ENCODE data around the gene FAM171A1. TPM values are rescaled to one million over a fixed set of nuclear protein-coding genes. Genes with fewer than 3 reads are reported as not detected.

The FAM171A1 gene
- total RNA-seq, 2 donors from 2014 or later = 2.7 to 8.0 TPM

DNA sequence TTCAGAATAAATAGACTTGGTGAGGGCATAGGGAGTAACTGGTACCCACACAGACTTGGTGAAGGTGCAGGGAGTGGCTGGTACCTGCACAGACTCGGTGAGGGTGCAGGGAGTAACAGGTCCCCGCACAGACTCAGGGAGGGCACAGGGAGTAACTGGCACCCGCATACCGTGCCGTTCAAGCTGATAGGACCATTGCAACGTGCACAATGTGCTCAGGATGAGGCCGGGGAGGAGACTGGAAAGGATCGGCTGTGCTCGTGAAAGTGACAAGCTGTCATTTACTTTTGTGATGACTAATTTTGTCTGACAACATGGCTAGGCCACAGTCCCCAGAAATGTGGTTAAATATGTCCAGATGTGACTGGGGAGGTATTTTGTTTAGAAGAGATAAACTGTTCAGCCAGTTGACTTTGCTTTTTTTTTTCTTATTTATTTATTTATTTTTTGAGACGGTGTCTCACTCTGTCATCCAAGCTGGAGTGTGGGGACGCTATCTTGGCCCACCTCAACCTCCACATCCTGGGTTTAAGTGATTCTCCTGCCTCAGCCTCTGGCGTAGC lies 126.4 kb downstream of the FAM171A1 start:
- DNase-seq (no peak), ATAC-seq (no peak)
- Mint-ChIP-seq H3K4me3 (no peak overlapping the region), H3K4me1 (peaks cover 9% of the 10 kb centered on the region), H3K27ac (no peak overlapping the region), H3K36me3 (ENCODE audit: low read depth) (peaks cover 4% of the 10 kb centered on the region), H3K27me3 (no peaks in the 10 kb centered on the region)
- H3K9me3 ChIP-seq (ENCODE audit: control insufficient read depth, low read length, poor library complexity, severe bottlenecking) = no peaks in the 10 kb centered on the region

DNA sequence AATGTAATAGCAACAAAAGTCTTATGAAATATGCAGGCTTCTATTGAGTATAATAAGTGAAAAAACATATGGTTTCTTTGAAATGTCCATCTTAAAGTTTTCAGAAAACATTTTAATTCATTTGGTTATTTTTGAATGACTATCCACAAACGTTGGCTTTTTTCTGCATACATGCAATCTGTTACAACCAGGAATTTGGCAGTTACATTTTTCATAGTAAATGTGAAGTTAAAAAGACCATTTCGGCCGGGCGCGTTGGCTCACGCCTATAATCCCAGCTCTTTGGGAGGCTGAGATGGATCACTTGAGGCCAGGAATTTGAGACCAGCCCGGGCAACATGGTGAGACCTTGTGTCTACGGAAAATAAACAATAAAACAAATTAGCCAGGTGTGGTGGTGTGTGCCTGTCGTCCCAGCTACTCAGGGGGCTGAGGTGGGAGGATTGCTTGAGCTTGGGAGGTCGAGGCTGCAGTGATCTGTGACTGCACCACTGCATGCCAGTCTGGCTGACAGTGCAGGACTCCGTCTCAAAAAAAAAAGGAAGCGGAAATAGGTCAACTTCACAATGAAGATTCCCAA lies 128.7 kb downstream of the FAM171A1 start:
- no peak overlapping the region for H3K4me3 Mint-ChIP-seq
- DNase-seq (no peak), ATAC-seq (no peak)
- no peaks in the 10 kb centered on the region for H3K27me3 Mint-ChIP-seq
- H3K4me1 Mint-ChIP-seq = peaks cover 18% of the 10 kb centered on the region
- H3K27ac Mint-ChIP-seq = peak overlapping the region; percentile 54
- H3K9me3 ChIP-seq (ENCODE audit: control insufficient read depth, low read length, poor library complexity, severe bottlenecking) = no peaks in the 10 kb centered on the region
- H3K36me3 Mint-ChIP-seq (ENCODE audit: low read depth) = peaks cover 4% of the 10 kb centered on the region

DNA sequence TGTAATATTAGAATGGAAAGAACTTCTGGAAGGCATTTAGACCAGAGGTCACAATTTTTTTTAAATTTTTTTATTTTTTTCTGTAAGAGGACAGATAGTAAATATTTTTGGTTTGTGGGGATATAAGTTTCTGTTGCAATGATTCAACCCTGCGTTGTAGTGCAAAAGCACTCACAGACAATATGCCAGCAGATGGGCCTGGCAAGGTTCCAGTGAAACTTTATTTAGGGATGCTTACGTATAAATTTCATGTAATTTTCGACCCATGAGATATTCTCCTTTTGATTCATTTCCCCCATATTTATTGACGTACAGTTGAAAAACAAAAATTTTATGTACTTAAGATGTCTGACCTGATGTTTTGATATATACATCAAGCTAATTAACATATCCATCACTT lies 129.8 kb downstream of the FAM171A1 start:
- H3K4me1 Mint-ChIP-seq = peaks cover 23% of the 10 kb centered on the region
- H3K4me3 Mint-ChIP-seq = no peak overlapping the region
- peaks cover 4% of the 10 kb centered on the region for H3K36me3 Mint-ChIP-seq (ENCODE audit: low read depth)
- no peaks in the 10 kb centered on the region for H3K9me3 ChIP-seq (ENCODE audit: control insufficient read depth, low read length, poor library complexity, severe bottlenecking)
- H3K27me3 Mint-ChIP-seq = no peaks in the 10 kb centered on the region
- DNase-seq (no peak), ATAC-seq (no peak)
- peak overlapping the region; percentile 22 for H3K27ac Mint-ChIP-seq

- Mint-ChIP-seq H3K4me1 (peaks cover 16% of the 10 kb centered on the region), H3K27me3 (no peaks in the 10 kb centered on the region), H3K4me3 (no peak overlapping the region), H3K36me3 (ENCODE audit: low read depth) (peaks cover 2% of the 10 kb centered on the region), H3K27ac (peak overlapping the region; percentile 82)
- ATAC-seq (peak; percentile 87), DNase-seq (no peak)
- no peaks in the 10 kb centered on the region for H3K9me3 ChIP-seq (ENCODE audit: control insufficient read depth, low read length, poor library complexity, severe bottlenecking)
These were observed 132.3 kb downstream of the FAM171A1 start for GRCh38 chr10:15238555-15239335.

DNA sequence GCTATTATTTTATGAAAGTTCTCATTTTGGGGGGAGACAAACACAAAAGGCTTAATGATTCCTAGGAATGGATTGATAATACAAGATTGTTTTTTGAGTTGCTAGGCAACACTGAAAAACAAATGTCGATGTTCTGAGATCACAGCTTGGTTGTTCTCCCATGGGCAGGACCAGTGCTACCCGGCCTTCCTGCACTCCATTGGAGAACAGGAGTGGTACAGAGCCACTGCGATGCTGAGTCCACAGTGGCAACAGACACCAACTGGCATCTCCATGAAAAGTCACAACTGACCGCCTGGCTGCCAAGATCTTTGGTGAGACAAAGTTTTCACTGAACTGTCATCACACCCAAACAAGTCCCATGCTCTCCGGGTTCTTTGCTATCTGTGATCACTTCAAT lies 133.7 kb downstream of the FAM171A1 start:
- no peak for DNase-seq
- peak; percentile 41 for ATAC-seq
- H3K27ac Mint-ChIP-seq = peak overlapping the region; percentile 82

GRCh38 chr10:15236340-15236739 lies 134.7 kb downstream of the FAM171A1 start:
- no peak for DNase-seq
- ATAC-seq = no peak
- Mint-ChIP-seq H3K27me3 (no peaks in the 10 kb centered on the region), H3K36me3 (ENCODE audit: low read depth) (peaks cover 2% of the 10 kb centered on the region), H3K27ac (peak overlapping the region; percentile 82), H3K4me1 (peaks cover 16% of the 10 kb centered on the region), H3K4me3 (no peak overlapping the region)
- no peaks in the 10 kb centered on the region for H3K9me3 ChIP-seq (ENCODE audit: control insufficient read depth, low read length, poor library complexity, severe bottlenecking)

More for the DNA sequence above, 133.7 kb downstream of the FAM171A1 start:
- Mint-ChIP-seq H3K4me1 (peaks cover 13% of the 10 kb centered on the region), H3K4me3 (no peak overlapping the region), H3K36me3 (ENCODE audit: low read depth) (peaks cover 2% of the 10 kb centered on the region), H3K27me3 (no peaks in the 10 kb centered on the region)
- H3K9me3 ChIP-seq (ENCODE audit: control insufficient read depth, low read length, poor library complexity, severe bottlenecking) = no peaks in the 10 kb centered on the region

- no peaks in the 10 kb centered on the region for H3K9me3 ChIP-seq (ENCODE audit: control insufficient read depth, low read length, poor library complexity, severe bottlenecking)
- H3K36me3 Mint-ChIP-seq (ENCODE audit: low read depth) = peaks cover 2% of the 10 kb centered on the region
- DNase-seq (no peak), ATAC-seq (no peak)
- H3K4me3 Mint-ChIP-seq = no peak overlapping the region
- H3K4me1 Mint-ChIP-seq = peaks cover 7% of the 10 kb centered on the region
- no peaks in the 10 kb centered on the region for H3K27me3 Mint-ChIP-seq
- no peak overlapping the region for H3K27ac Mint-ChIP-seq
These were observed 138.8 kb downstream of the FAM171A1 start for GRCh38 chr10:15232279-15232678.

- H3K9me3 ChIP-seq (ENCODE audit: control insufficient read depth, low read length, poor library complexity, severe bottlenecking) = no peaks in the 10 kb centered on the region
- ATAC-seq (no peak), DNase-seq (no peak)
- Mint-ChIP-seq H3K36me3 (ENCODE audit: low read depth) (peaks cover 2% of the 10 kb centered on the region), H3K27ac (peak overlapping the region; percentile 47), H3K27me3 (no peaks in the 10 kb centered on the region), H3K4me3 (no peak overlapping the region), H3K4me1 (peaks cover 5% of the 10 kb centered on the region)
These were observed 139.7 kb downstream of the FAM171A1 start for GRCh38 chr10:15231426-15231825.

DNA sequence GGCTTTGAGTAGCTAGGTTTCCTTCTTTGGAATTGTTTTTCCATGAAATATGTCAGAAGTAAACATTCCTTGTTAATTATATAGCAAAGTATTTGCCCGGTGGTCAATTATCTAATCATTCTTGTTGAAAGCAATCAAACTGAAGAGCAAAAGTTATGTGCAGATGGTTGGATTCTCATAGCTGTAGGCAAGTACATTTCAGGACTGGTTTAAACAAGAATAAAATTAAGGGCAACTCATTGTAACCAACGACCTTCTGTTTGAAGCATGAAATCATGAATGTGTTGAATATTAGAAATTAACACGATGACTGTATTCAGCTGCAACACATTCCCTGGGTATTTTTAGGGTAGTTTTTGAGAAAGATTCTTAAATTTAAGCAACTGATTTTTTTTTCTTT lies 140.8 kb downstream of the FAM171A1 start:
- DNase-seq = no peak
- no peak overlapping the region for H3K4me3 Mint-ChIP-seq
- peaks cover 5% of the 10 kb centered on the region for H3K4me1 Mint-ChIP-seq
- H3K27me3 Mint-ChIP-seq = no peaks in the 10 kb centered on the region
- ATAC-seq = no peak
- H3K9me3 ChIP-seq (ENCODE audit: control insufficient read depth, low read length, poor library complexity, severe bottlenecking) = no peaks in the 10 kb centered on the region
- no peak overlapping the region for H3K27ac Mint-ChIP-seq
- H3K36me3 Mint-ChIP-seq (ENCODE audit: low read depth) = no peaks in the 10 kb centered on the region

DNA sequence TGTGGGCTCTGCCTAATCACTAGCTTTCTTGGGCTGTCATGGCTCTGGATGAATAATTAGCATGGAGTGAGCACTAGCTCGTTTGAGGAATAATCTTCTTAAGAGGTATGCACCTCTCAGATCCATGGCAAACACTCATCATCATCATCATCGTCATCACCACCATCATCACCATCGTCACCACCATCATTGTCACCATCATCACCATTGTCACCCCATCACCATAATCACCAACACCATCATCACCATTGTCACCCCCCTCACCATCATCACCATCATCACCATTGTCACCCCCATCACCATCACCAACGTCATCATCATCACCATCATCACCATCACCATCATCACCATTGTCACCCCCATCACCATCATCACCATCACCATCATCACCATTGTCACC lies 141.8 kb downstream of the FAM171A1 start:
- no peak for ATAC-seq
- peaks cover 5% of the 10 kb centered on the region for H3K4me1 Mint-ChIP-seq
- no peaks in the 10 kb centered on the region for H3K9me3 ChIP-seq (ENCODE audit: control insufficient read depth, low read length, poor library complexity, severe bottlenecking)
- no peak for DNase-seq
- no peaks in the 10 kb centered on the region for H3K36me3 Mint-ChIP-seq (ENCODE audit: low read depth)
- no peak overlapping the region for H3K4me3 Mint-ChIP-seq
- H3K27me3 Mint-ChIP-seq = no peaks in the 10 kb centered on the region
- H3K27ac Mint-ChIP-seq = no peak overlapping the region

DNA sequence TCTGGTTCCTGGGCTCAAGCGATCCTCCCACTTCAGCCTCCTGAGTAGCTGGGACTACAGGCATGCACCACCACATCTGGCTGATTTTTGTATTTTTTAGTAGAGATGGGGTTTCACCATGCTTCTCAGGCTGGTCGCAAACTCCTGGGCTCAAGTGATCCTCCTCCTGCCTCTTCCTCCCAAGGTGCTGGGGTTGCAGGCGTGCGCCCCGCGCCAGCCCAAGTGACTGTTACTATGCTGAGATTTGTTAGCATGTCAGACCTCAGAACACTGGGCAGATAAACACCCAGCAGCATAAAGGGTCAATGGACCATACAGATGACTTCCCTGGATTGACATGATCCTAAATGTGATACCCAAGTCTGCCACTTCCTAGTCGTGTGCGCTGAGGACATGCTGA lies 142.7 kb downstream of the FAM171A1 start:
- ATAC-seq (no peak), DNase-seq (no peak)
- H3K9me3 ChIP-seq (ENCODE audit: control insufficient read depth, low read length, poor library complexity, severe bottlenecking) = no peaks in the 10 kb centered on the region
- Mint-ChIP-seq H3K4me3 (no peak overlapping the region), H3K27me3 (no peaks in the 10 kb centered on the region), H3K36me3 (ENCODE audit: low read depth) (no peaks in the 10 kb centered on the region), H3K27ac (no peak overlapping the region), H3K4me1 (peaks cover 5% of the 10 kb centered on the region)

DNA sequence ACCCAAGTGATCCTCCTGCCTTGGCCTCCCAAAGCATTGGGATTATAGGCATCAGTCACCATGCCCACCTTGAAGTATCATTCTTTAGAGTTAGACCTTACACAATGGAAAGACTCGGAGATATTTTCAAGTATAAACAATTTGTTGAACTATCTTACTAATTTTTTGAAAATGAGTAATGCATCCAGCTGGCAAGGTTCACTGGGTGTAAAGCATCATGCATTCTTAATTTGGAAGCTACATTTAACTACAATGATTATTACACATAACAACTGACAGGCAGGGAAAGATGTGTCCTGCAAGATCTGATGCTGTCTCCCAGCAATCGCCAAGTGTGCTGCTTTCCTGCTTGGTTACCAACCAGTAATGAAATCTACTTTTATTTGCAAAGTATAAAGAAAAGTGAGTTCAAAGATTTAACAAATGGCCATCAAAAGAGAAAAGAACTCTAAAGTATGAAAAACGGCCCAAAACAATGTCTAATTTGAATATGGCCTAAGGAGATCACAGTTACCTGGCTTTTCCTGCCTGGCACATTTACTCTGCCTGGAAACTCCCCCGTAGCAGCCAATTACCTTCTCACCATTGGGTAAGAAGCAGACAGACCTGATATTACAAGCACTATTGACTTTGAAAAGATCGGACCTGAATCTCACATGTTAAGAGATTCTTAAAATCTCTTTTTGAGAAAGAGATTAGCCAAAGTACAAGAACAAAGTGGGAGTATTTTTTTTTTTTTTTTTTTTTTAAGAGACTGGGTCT lies 143.3 kb downstream of the FAM171A1 start:
- H3K27me3 Mint-ChIP-seq = no peaks in the 10 kb centered on the region
- H3K27ac Mint-ChIP-seq = no peak overlapping the region

DNA sequence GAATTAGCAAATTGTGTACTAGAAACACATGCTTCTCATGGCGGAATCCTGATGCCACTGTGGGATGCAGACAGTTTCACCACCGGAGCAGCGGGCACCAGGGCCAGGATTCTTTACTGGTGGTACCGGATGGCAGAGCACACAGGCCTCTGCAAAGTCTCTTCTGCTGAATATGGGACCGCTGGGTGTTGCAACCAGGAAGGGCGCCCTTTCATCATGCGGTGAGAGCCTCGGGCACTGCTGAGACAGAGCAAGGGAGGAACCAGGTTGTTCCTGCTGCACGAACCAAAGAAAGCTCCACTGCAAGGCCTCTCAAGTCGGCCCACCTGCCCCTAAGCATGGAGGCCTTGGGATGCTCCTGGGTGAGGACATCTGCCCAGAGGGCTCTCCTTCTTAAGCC lies 145.6 kb downstream of the FAM171A1 start:
- peaks cover 2% of the 10 kb centered on the region for H3K4me1 Mint-ChIP-seq
- ATAC-seq (no peak), DNase-seq (no peak)
- no peaks in the 10 kb centered on the region for H3K9me3 ChIP-seq (ENCODE audit: control insufficient read depth, low read length, poor library complexity, severe bottlenecking)
- peaks cover under 1% of the 10 kb centered on the region for H3K36me3 Mint-ChIP-seq (ENCODE audit: low read depth)
- H3K4me3 Mint-ChIP-seq = no peak overlapping the region
- H3K27me3 Mint-ChIP-seq = no peaks in the 10 kb centered on the region
- no peak overlapping the region for H3K27ac Mint-ChIP-seq

More for the DNA sequence above, 143.3 kb downstream of the FAM171A1 start:
- Mint-ChIP-seq H3K4me3 (no peak overlapping the region), H3K36me3 (ENCODE audit: low read depth) (no peaks in the 10 kb centered on the region), H3K4me1 (peaks cover 5% of the 10 kb centered on the region)
- DNase-seq (no peak), ATAC-seq (no peak)
- no peaks in the 10 kb centered on the region for H3K9me3 ChIP-seq (ENCODE audit: control insufficient read depth, low read length, poor library complexity, severe bottlenecking)

Measured in T-helper 17 cell (primary cell).